Thyroid gland (tissue), 4 donors: Measurements from ENCODE around the gene OR2S2. TPM values are rescaled to one million over a fixed set of nuclear protein-coding genes. Genes with fewer than 3 reads are reported as not detected.
"Not testable (repeated sequence)": the region's sequence is repeated elsewhere in the genome, so short reads cannot be mapped to it uniquely, and the experiment has no call there.

ENCODE experiments used
- DNase-seq, 2 donors: peaks; one replicate each; pipeline ENCODE4 v3.0.0-alpha.2; 2019
- H3K27ac ChIP-seq, 3 donors: fragments of 200-600 bp; sonication (generic); 1 replicate in 2 of 3; 2 replicates in 1 of 3; pipeline ENCODE4 v1.5.1; 2016 to 2019; ENCODE audit warnings: mild to moderate bottlenecking in 1 of 3, moderate library complexity in 1 of 3
- H3K27me3 ChIP-seq: fragments of 200-600 bp; sonication (generic); one replicate; pipeline ENCODE4 v1.5.1; 2019
- H3K36me3 ChIP-seq, 2 donors: fragments of 200-600 bp; sonication (generic); one replicate each; pipeline ENCODE4 v1.5.1; 2016 to 2019
- H3K4me1 ChIP-seq, 2 donors: fragments of 200-600 bp; sonication (generic); one replicate each; pipeline ENCODE4 v1.5.1; 2017 to 2019
- H3K4me3 ChIP-seq, 3 donors: fragments of 200-600 bp; sonication (generic); replicated peaks in 1 of 3; 1 replicate in 2 of 3; 2 replicates in 1 of 3; pipeline ENCODE4 v1.5.1; 2016; ENCODE audit warnings: mild to moderate bottlenecking in 1 of 3
- H3K9me3 ChIP-seq: fragments of 200-600 bp; sonication (generic); one replicate; pipeline ENCODE4 v1.5.1; 2017
- POLR2A ChIP-seq, 2 donors: fragments of 450-650 bp; IDR thresholded peaks; one replicate each; pipeline ENCODE4 v1.6.1; 2017; ENCODE audit warnings: antibody characterized with exemption in 2 of 2, mild to moderate bottlenecking in 2 of 2, moderate library complexity in 1 of 2
- WGBS, 2 donors: methylation state at CpG; one replicate each; pipeline ENCODE4 v1.1.5; 2017; 5-methylcytosine and 5-hydroxymethylcytosine counted together
- intact Hi-C: fragments of 100-400 bp; cut with DNase I; formaldehyde crosslinking; loops from one replicate; pipeline ENCODE4 v1.15.1; 2023
- total RNA-seq, 4 donors: library from RNA; depleted of rRNA; stranded (reverse); fragments of >200 nt; gene quantifications; one replicate each; pipeline ENCODE4 v1.2.3, GENCODE V29; 2016
- TF ChIP-seq, protein P1 (sequence below), 6 experiments: fragments of 200-600 bp in 3 of 6; fragments of 450-650 bp in 3 of 6; sonication (generic) in 3 of 6; IDR thresholded peaks; one replicate each; pipeline ENCODE4 v1.5.1; 2016 to 2019; ENCODE audit warnings: antibody characterized with exemption in 6 of 6, mild to moderate bottlenecking in 2 of 6, inconsistent platforms in 1 of 6, moderate library complexity in 1 of 6

Gene OR2S2
- total RNA-seq, 4 donors from 2014 or later: not detected

GRCh38 chr9:35998333-35998732 is 40.4 kb upstream of the OR2S2 start:
- WGBS, 2 donors: 86 to 94% methylated on average over 1 of the region's 1 CpG
- DNase-seq: no peak
- no peaks in the 10 kb centered on the region for H3K27me3 ChIP-seq
- H3K4me3 ChIP-seq: no peak overlapping the region
- no peak overlapping the region for H3K27ac ChIP-seq
- intact Hi-C loops: no loop called here
- H3K9me3 ChIP-seq: no peaks in the 10 kb centered on the region
- no peaks in the 10 kb centered on the region for H3K36me3 ChIP-seq
- no peak for TF ChIP-seq POLR2A (IDR thresholded peaks at IDR 0.05)
- TF ChIP-seq, protein P1, sequence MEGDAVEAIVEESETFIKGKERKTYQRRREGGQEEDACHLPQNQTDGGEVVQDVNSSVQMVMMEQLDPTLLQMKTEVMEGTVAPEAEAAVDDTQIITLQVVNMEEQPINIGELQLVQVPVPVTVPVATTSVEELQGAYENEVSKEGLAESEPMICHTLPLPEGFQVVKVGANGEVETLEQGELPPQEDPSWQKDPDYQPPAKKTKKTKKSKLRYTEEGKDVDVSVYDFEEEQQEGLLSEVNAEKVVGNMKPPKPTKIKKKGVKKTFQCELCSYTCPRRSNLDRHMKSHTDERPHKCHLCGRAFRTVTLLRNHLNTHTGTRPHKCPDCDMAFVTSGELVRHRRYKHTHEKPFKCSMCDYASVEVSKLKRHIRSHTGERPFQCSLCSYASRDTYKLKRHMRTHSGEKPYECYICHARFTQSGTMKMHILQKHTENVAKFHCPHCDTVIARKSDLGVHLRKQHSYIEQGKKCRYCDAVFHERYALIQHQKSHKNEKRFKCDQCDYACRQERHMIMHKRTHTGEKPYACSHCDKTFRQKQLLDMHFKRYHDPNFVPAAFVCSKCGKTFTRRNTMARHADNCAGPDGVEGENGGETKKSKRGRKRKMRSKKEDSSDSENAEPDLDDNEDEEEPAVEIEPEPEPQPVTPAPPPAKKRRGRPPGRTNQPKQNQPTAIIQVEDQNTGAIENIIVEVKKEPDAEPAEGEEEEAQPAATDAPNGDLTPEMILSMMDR (IDR thresholded peaks at IDR 0.05): no peak
- peaks cover 7 to 20% of the 10 kb centered on the region in 2 donors for H3K4me1 ChIP-seq

DNA sequence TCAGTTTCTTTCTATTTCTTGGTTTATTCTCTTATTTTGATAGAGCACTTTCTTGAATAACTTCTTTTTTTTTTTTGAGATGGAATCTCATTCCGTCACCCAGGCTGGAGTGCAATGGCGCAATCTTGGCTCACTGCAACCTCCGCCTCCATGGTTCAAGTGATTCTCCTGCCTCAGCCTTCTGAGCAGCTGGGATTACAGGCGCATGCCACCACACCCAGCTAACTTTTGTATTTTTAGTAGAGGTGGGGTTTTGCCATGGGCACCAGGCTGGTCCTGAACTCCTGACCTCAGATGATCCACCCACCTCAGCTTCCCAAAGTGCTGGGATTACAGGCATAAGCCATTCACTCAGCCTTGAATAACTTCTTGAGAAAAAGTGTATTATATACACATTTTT is 39.1 kb upstream of the OR2S2 start:
- intact Hi-C loops, H3K36me3 ChIP-seq, H3K4me3 ChIP-seq, H3K9me3 ChIP-seq, H3K27me3 ChIP-seq: not testable (repeated sequence)
- peak overlapping the region in 2 of 3 donors; percentile 37 to 67 for H3K27ac ChIP-seq
- peak; percentile 59 for DNase-seq
- peaks cover 7 to 24% of the 10 kb centered on the region in 2 donors for H3K4me1 ChIP-seq
- 40 to 44% methylated on average over 4 of the region's 4 CpGs for WGBS, 2 donors

GRCh38 chr9:35996358-35996970 is 38.5 kb upstream of the OR2S2 start:
- no peaks in the 10 kb centered on the region for H3K36me3 ChIP-seq
- peak; percentile 72 to 85 for DNase-seq
- intact Hi-C loops: no loop called here
- peaks cover 7 to 24% of the 10 kb centered on the region in 2 donors for H3K4me1 ChIP-seq
- H3K4me3 ChIP-seq: no peak overlapping the region
- 26 to 35% methylated on average over 1 of the region's 1 CpG for WGBS, 2 donors
- H3K9me3 ChIP-seq: no peaks in the 10 kb centered on the region
- no peaks in the 10 kb centered on the region for H3K27me3 ChIP-seq
- H3K27ac ChIP-seq: peak overlapping the region; percentile 37 to 67 (median 53)
- TF ChIP-seq, protein P1 (IDR thresholded peaks at IDR 0.05): no peak
- no peak for TF ChIP-seq POLR2A (IDR thresholded peaks at IDR 0.05)

- no peak for DNase-seq
- peaks cover 7 to 24% of the 10 kb centered on the region in 2 donors for H3K4me1 ChIP-seq
- H3K9me3 ChIP-seq: no peaks in the 10 kb centered on the region
- intact Hi-C loops: no loop called here
- no peaks in the 10 kb centered on the region for H3K36me3 ChIP-seq
- no peak overlapping the region for H3K4me3 ChIP-seq
- no peaks in the 10 kb centered on the region for H3K27me3 ChIP-seq
- 59 to 71% methylated on average over 2 of the region's 2 CpGs for WGBS, 2 donors
- no peak overlapping the region for H3K27ac ChIP-seq
- TF ChIP-seq, protein P1 (IDR thresholded peaks at IDR 0.05): no peak
- no peak for TF ChIP-seq POLR2A (IDR thresholded peaks at IDR 0.05)
These were observed 37.0 kb upstream of the OR2S2 start for GRCh38 chr9:35994959-35995358.

- no peaks in the 10 kb centered on the region for H3K9me3 ChIP-seq
- no peaks in the 10 kb centered on the region for H3K36me3 ChIP-seq
- no peak for TF ChIP-seq POLR2A (IDR thresholded peaks at IDR 0.05)
- TF ChIP-seq, protein P1 (IDR thresholded peaks at IDR 0.05): no peak
- WGBS, 2 donors: 57 to 91% methylated on average over 5 of the region's 5 CpGs
- no peak overlapping the region for H3K27ac ChIP-seq
- no peak for DNase-seq
- no peak overlapping the region for H3K4me3 ChIP-seq
- H3K4me1 ChIP-seq: peaks cover 7 to 24% of the 10 kb centered on the region in 2 donors
- H3K27me3 ChIP-seq: no peaks in the 10 kb centered on the region
- intact Hi-C loops: no loop called here
These were observed 36.2 kb upstream of the OR2S2 start for GRCh38 chr9:35993976-35994720.

- H3K4me1 ChIP-seq: peaks cover 7 to 24% of the 10 kb centered on the region in 2 donors
- H3K36me3 ChIP-seq, H3K9me3 ChIP-seq, H3K4me3 ChIP-seq, H3K27ac ChIP-seq, DNase-seq, H3K27me3 ChIP-seq, intact Hi-C loops: not testable (repeated sequence)
- WGBS, 2 donors: 76 to 82% methylated on average over 3 of the region's 3 CpGs
These were observed 35.2 kb upstream of the OR2S2 start for GRCh38 chr9:35993136-35993535.
